ENCODE measurements around the gene ARPC1A.
"Not testable (repeated sequence)": the region's sequence is repeated elsewhere in the genome, so short reads cannot be mapped to it uniquely, and the experiment has no call there.

Gene ARPC1A

DNA sequence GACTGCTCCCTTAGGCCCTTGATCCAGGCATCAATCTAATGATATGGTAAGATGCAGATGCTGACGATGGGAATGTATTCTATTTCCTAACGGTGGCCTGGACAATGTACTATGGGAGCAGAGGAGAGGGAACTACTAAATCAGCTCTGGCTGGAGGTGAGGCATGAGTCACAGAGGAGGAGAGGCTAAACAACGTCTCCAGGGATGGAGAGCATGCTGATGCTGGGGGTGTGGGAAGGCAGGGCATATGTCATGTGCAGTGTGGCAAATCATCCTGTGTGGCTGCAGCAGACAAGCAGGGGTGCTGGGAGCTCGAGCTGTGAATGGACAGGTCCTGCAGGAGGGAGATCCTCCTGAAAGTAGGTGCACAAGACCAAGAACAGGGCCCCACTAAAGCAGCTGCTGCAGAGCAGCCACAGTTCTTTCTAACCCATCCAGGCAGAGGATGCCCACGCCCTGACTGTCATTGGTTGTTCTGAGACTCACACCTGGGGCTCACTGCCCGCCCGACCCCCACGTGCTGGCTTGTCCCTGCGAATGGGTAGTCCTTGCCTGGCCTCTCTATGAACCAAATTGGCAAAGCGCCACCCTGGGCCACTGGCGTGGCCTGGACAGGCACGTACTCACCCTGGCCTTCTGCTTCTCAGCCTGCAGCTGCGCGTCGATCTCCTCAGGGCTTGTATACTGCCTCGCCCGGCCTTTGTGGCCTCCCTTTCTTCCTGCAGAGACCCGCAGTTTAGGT, 78.7 kb downstream of the ARPC1A start:
- Histone ChIP-seq H3K27me3 (ENCODE audit: insufficient read depth, low read length) (no peaks in the 10 kb centered on the region), H3K4me3 (ENCODE audit: low read length) (no peak overlapping the region), H2AFZ (ENCODE audit: low read depth, low read length) (no peak overlapping the region), H3K36me3 (ENCODE audit: insufficient read depth, low read length) (peaks cover 53% of the 10 kb centered on the region), H3K9me3 (ENCODE audit: low read length) (no peaks in the 10 kb centered on the region), H3K4me1 (ENCODE audit: insufficient read depth, low read length) (peaks cover 16% of the 10 kb centered on the region)

DNA sequence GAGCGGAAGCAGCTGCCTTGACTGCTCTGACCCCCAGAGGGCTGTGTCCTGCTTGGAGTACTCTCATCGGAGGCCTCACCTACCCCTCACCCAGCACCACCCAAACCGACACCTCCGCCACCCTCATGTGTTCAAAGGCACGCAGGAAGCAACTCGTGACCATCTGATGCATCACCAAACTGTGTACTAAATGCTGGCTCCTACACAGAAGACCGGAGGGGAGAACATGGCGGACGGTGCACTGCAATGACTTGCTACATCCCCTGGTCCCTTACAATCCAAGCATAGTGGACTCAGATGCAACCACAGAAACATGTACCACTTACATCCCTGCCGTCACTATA, 79.3 kb downstream of the ARPC1A start:
- no peak overlapping the region for H2AFZ ChIP-seq (ENCODE audit: low read depth, low read length)
- no peaks in the 10 kb centered on the region for H3K27me3 ChIP-seq (ENCODE audit: insufficient read depth, low read length)
- H3K36me3 ChIP-seq (ENCODE audit: insufficient read depth, low read length), result peaks cover 47% of the 10 kb centered on the region
- H3K9me3 ChIP-seq (ENCODE audit: low read length), result no peaks in the 10 kb centered on the region
- no peak overlapping the region for H3K4me3 ChIP-seq (ENCODE audit: low read length)
- peaks cover 18% of the 10 kb centered on the region for H3K4me1 ChIP-seq (ENCODE audit: insufficient read depth, low read length)

GRCh38 chr7:99406557-99406956, 80.9 kb downstream of the ARPC1A start:
- H3K27me3 ChIP-seq (ENCODE audit: insufficient read depth, low read length), result no peaks in the 10 kb centered on the region
- H3K9me3 ChIP-seq (ENCODE audit: low read length), result no peaks in the 10 kb centered on the region
- H3K4me1 ChIP-seq (ENCODE audit: insufficient read depth, low read length), result peaks cover 26% of the 10 kb centered on the region
- H3K4me3 ChIP-seq (ENCODE audit: low read length), result peak overlapping the region; percentile 80
- H2AFZ ChIP-seq (ENCODE audit: low read depth, low read length), result no peak overlapping the region
- peaks cover 49% of the 10 kb centered on the region for H3K36me3 ChIP-seq (ENCODE audit: insufficient read depth, low read length)

DNA sequence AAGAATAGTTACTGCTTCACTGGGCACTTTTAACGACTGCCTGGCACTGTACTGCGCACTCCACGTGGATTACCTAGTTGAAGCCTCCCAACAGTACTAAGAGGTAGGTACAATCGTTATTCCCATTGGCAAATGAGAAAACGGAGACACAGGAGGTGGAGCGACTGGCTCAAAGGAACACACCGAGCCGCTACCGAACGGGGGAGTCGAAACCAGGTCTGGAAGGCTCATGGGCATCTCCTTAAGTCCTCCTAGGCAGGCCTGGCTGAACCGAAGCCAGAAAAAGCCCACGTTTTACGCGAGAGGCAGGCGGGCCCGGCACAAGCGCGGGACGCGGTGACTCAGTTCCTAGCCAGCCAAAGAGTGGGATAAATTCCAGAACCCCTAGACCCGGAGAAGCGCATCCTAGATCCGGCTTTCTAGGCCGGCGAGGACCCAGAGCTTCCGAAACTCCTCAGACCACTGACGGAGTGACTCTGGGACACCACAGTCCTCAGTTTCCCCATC, 82.2 kb downstream of the ARPC1A start:
- peak overlapping the region; percentile 80 for H3K4me3 ChIP-seq (ENCODE audit: low read length)
- no peaks in the 10 kb centered on the region for H3K9me3 ChIP-seq (ENCODE audit: low read length)
- H3K36me3 ChIP-seq (ENCODE audit: insufficient read depth, low read length), result peaks cover 51% of the 10 kb centered on the region
- H3K27me3 ChIP-seq (ENCODE audit: insufficient read depth, low read length), result no peaks in the 10 kb centered on the region
- peaks cover 26% of the 10 kb centered on the region for H3K4me1 ChIP-seq (ENCODE audit: insufficient read depth, low read length)
- H2AFZ ChIP-seq (ENCODE audit: low read depth, low read length), result peak overlapping the region; percentile 58

- Histone ChIP-seq H2AFZ (ENCODE audit: low read depth, low read length) (peak within 1 kb of the TSS; percentile 58), H3K36me3 (ENCODE audit: insufficient read depth, low read length) (peaks cover 52% of the 10 kb centered on the region), H3K4me3 (ENCODE audit: low read length) (peak within 1 kb of the TSS; percentile 80), H3K4me1 (ENCODE audit: insufficient read depth, low read length) (peaks cover 26% of the 10 kb centered on the region), H3K9me3 (ENCODE audit: low read length) (no peaks in the 10 kb centered on the region), H3K27me3 (ENCODE audit: insufficient read depth, low read length) (no peaks in the 10 kb centered on the region)
Measured at GRCh38 chr7:99408379-99409191, 82.9 kb downstream of the ARPC1A start, which contains the start of the genes BUD31 and PDAP1. Gene BUD31, plus strand, starts transcription at chr7:99408969. Its CDS starts 2,124 bp downstream, at chr7:99411093. Gene PDAP1, minus strand, starts transcription at chr7:99408597. Its CDS starts 49 bp downstream, at chr7:99408548.

GRCh38 chr7:99409192-99409572, 83.5 kb downstream of the ARPC1A start:
- H2AFZ ChIP-seq (ENCODE audit: low read depth, low read length), result no peak overlapping the region

DNA sequence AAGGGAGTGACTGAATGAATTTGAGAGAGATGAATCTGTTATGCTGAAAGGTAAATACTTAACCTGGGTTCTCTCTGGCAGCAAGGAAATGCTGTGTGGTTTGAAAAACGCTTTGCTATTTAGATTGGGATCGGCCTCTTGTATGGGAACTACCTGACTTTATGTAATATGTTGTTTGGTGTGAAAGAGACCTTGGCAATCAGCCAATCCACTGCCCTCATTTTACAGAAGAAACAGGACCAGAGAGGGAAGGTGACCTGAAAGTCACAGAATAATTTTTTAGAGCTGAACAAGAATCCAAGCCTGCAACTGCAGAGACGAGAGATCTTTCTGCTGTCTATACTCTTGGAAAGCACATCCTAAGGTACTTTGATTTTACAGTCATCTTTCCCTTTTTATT, 84.1 kb downstream of the ARPC1A start:
- Histone ChIP-seq H3K4me3 (ENCODE audit: low read length) (peak overlapping the region; percentile 80), H3K4me1 (ENCODE audit: insufficient read depth, low read length) (peaks cover 26% of the 10 kb centered on the region), H3K27me3 (ENCODE audit: insufficient read depth, low read length) (no peaks in the 10 kb centered on the region), H3K36me3 (ENCODE audit: insufficient read depth, low read length) (peaks cover 51% of the 10 kb centered on the region), H2AFZ (ENCODE audit: low read depth, low read length) (no peak overlapping the region), H3K9me3 (ENCODE audit: low read length) (peaks cover 2% of the 10 kb centered on the region)

More at GRCh38 chr7:99409192-99409572, 83.5 kb downstream of the ARPC1A start:
- no peaks in the 10 kb centered on the region for H3K27me3 ChIP-seq (ENCODE audit: insufficient read depth, low read length)
- H3K4me1 ChIP-seq (ENCODE audit: insufficient read depth, low read length), result peaks cover 26% of the 10 kb centered on the region
- H3K9me3 ChIP-seq (ENCODE audit: low read length), result no peaks in the 10 kb centered on the region
- peaks cover 52% of the 10 kb centered on the region for H3K36me3 ChIP-seq (ENCODE audit: insufficient read depth, low read length)
- H3K4me3 ChIP-seq (ENCODE audit: low read length), result peak overlapping the region; percentile 80

DNA sequence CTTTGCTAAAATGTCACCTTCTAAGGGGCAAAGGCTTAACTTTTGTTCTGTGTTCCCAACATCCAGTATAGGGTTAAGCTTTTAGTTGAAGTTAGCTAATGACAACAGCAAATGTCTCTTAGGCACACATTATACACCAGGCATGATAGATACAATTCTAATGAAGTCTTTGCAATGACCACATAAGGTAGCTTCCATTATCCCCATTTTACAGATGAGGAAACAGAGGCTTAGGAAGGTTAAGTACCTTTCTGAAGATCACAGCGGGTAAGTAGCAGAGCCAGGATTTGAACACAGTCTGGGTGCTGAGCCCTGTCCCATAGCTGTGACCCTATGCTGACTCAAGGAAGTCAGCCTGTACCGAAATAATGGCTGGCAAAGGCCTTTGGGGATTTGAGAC, 84.9 kb downstream of the ARPC1A start:
- H3K4me3 ChIP-seq (ENCODE audit: low read length), result peak overlapping the region; percentile 80
- no peak overlapping the region for H2AFZ ChIP-seq (ENCODE audit: low read depth, low read length)
- H3K4me1 ChIP-seq (ENCODE audit: insufficient read depth, low read length), result peaks cover 26% of the 10 kb centered on the region
- no peaks in the 10 kb centered on the region for H3K27me3 ChIP-seq (ENCODE audit: insufficient read depth, low read length)
- peaks cover 50% of the 10 kb centered on the region for H3K36me3 ChIP-seq (ENCODE audit: insufficient read depth, low read length)
- peaks cover 5% of the 10 kb centered on the region for H3K9me3 ChIP-seq (ENCODE audit: low read length)

DNA sequence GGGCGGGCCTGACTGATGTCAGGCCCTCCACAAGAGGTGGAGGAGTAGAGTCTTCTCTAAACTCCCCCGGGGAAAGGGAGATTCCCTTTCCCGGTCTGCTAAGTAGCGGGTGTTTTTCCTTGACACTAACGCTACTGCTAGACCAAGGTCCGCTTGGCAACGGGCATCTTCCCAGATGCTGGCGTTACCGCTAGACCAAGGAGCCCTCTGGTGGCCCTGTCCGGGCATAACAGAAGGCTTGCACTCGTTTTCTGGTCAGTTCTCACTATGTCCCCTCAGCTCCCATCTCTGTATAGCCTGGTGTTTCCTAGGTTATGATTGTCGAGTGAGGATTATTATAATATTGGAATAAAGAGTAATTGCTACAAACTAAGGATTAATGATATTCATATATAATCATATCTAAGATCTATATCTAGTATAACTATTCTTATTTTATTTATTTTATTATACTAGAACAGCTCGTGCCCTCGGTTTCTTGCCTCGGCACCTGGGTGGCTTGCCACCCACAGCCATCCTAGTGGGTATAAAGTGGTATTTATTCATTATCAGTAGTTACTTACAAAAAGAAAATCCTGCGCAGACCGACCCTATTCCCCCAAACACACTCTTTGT, 89.9 kb downstream of the ARPC1A start:
- H2AFZ ChIP-seq (ENCODE audit: low read depth, low read length); H3K4me3 ChIP-seq (ENCODE audit: low read length); H3K27me3 ChIP-seq (ENCODE audit: insufficient read depth, low read length); H3K9me3 ChIP-seq (ENCODE audit: low read length); H3K4me1 ChIP-seq (ENCODE audit: insufficient read depth, low read length): not testable (repeated sequence)
- peaks cover 84% of the 10 kb centered on the region for H3K36me3 ChIP-seq (ENCODE audit: insufficient read depth, low read length)
